Right lobe of liver (tissue), 4 donors: ENCODE measurements around the gene CD207.

Source experiments
- CTCF ChIP-seq, 4 donors: fragments of 200-600 bp in 3 of 4; fragments of 450-650 bp in 1 of 4; IDR thresholded peaks; one replicate each; pipeline versions ENCODE4 v1.5.1 to v1.8.0; 2016 to 2022; ENCODE audit warnings: antibody characterized with exemption in 4 of 4, mild to moderate bottlenecking in 2 of 4
- POLR2A ChIP-seq: fragments of 450-650 bp; IDR thresholded peaks from one replicate; pipeline ENCODE4 v1.6.1; 2017; ENCODE audit warnings: antibody characterized with exemption, mild to moderate bottlenecking
- donor health status: DM: no; HTN: no; CAD: no.
- donor health status: DM: no; HTN: no; CAD: no.
- donor health status: DM: no; HTN: yes; CAD: no.

- TF ChIP-seq POLR2A (no peak), CTCF (IDR thresholded peaks at IDR 0.05) (no peak)
Observed at GRCh38 chr2:70806013-70806412, 29.6 kb downstream of the CD207 start.
